Right lobe of liver (tissue), 4 donors: ENCODE data around the gene KMT2E.

ENCODE experiments used
- CTCF ChIP-seq, 4 donors: fragments of 200-600 bp in 3 of 4; fragments of 450-650 bp in 1 of 4; IDR thresholded peaks; one replicate each; pipeline versions ENCODE4 v1.5.1 to v1.8.0; 2016 to 2022; ENCODE audit warnings: antibody characterized with exemption in 4 of 4, mild to moderate bottlenecking in 2 of 4
- POLR2A ChIP-seq: fragments of 450-650 bp; IDR thresholded peaks from one replicate; pipeline ENCODE4 v1.6.1; 2017; ENCODE audit warnings: antibody characterized with exemption, mild to moderate bottlenecking
- donor health status: DM: no; HTN: no; CAD: no.
- donor health status: DM: no; HTN: no; CAD: no.
- donor health status: DM: no; HTN: yes; CAD: no.

GRCh38 chr7:105055084-105055483 is 41.1 kb downstream of the KMT2E start:
- no peak for TF ChIP-seq CTCF (IDR thresholded peaks at IDR 0.05)
- TF ChIP-seq POLR2A = no peak
